Measurements from ENCODE around the gene DGKE.

Gene DGKE

GRCh38 chr17:56833809-56834379 lies at the start of gene DGKE, which contains the start of gene C17orf67:
TSS of gene DGKE (plus strand) at chr17:56834151. CDS start at chr17:56834796, 645 bp downstream.
TSS of gene C17orf67 (minus strand) at chr17:56833920. CDS start at chr17:56815810, 18,110 bp downstream.
- DNase-seq: peak; percentile 99

- no peak for DNase-seq
Observed at GRCh38 chr17:56785405-56785804, 48.5 kb upstream of the DGKE start.

GRCh38 chr17:56785997-56786680 lies 47.8 kb upstream of the DGKE start:
- no peak for DNase-seq

- peak; percentile 81 for DNase-seq
Observed at GRCh38 chr17:56786989-56787482, 46.9 kb upstream of the DGKE start.

DNA sequence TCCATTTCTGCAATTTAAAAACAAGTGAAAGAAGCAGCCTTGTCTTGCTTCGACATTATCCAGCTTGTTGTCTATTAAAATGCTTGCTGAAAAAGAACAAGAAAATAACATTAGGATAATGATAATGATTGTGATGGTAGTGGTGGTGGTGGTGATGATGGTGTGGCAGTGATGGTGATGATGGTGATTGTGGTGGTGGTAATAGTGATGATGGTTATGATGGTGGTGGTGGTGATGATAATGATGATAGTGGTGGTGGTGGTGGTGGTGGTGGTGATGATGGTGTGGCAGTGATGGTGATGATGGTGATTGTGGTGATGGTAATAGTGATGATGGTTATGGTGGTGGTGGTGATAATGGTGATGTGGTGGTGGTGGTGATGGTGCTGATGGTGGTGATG lies 41.7 kb upstream of the DGKE start:
- DNase-seq: no peak

DNA sequence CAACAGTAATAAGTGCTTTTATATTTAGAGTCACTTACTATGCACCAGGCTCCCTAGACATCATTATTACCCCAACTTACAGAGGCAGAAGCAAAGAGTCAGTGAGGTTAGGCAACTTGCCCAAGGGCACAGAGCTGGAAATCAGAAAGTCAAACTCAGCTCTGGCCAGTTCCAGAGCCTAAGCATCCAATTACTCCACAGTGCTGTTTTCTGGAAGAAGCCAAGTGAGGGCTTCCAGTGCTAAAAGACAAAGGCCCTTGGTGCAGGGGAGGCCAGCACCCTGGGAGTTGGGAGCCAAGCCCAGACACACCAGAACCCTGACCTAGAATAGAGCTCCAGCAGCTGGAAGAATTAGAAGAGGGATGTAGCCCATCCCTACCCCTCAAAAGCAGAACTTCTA lies 40.4 kb upstream of the DGKE start:
- no peak for DNase-seq

GRCh38 chr17:56793957-56794356 lies 40.0 kb upstream of the DGKE start:
- no peak for DNase-seq

- no peak for DNase-seq
Observed at GRCh38 chr17:56795221-56795865, 38.6 kb upstream of the DGKE start.

DNA sequence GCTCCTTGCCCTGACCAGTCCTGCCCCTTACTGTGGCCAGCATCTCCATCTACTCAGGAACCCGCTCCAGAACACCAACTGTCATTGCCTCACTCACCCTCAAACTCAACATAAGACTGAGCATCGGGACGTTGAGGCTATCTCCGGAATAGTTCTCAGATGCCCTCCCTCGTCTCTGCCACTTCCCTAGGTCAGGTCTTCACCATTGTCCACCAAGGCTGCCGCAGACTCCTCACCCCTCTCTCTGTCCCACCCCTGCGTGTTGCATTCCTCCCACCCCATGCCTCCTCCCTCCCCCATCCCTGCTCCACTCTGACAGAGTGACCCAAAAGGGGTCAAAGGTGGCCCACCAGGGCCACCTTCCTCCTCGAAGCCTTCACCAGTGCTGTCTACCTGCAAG lies 37.4 kb upstream of the DGKE start:
- DNase-seq: no peak

GRCh38 chr17:56798916-56799315 lies 35.0 kb upstream of the DGKE start:
- no peak for DNase-seq

DNA sequence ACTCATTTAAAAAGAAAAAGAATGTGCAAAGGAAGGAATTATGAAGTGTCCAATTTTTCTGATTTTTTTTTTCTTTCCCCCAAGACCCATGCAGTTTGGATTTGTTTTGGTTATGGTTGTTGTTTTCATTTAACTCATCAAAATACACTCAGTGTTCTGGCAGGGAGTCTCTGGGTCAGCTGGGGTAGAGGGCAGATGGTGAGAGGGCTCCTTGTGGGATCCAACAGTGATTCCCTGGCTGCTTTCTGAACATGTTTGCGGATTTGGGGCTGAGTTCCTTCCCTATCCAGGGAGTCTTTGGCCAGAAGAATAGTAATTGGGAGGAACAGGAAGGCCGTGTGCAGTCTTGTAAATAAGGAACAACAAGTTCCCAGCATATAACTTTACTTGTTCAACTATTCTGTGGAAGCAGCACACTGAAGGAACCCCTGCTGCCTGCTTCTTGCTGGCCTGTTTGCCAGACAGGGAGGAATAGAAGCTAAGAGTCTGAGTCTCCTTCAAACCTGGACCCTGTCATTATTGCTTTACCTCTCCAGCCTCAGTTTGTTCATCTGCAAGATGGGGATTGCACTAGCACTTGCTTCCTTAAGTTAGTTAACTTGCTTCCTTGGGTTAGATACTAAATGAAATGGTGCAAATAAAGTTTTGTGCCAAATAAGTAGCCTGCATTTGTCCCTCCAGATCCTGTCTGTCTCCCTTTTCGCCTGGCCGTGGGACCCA lies 32.3 kb upstream of the DGKE start:
- no peak for DNase-seq

DNA sequence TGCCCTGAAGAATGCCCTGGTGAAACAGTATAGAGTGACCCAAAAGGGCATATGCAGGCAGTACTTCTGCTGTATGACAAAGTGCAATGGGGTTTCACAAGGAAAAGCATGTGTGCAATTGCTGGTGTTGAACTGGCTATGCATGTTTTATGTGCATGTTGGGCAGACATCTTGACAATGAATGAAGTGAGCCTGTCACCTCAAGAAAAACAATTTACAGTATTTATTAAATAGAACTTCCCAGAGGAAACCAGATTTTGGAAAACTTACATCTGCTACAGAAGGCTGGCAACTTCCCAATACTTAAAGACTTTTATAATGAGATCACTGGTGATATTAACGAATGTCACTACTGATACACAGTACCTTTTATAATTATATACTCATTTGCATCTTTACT lies 30.9 kb upstream of the DGKE start:
- DNase-seq: no peak

DNA sequence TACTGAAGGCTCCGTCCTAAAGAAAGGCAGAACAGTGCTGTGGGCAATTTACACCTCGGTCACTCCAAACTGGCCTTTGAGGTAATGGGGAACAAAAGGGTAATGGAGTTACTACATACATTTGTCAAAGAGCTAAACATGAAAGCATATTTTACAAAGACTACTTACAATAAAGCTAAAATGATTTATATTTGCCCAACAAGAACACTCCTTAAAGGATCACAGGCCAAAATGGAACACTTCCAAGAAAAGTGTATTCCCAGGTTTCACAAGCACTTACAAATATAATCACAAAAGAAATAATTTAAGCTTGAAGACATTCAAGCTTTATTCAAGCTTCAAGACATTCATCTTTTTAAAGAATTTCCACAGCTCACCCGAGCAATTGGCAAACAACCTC lies 29.5 kb upstream of the DGKE start:
- DNase-seq: no peak

GRCh38 chr17:56806949-56807348 lies 27.0 kb upstream of the DGKE start:
- no peak for DNase-seq

DNA sequence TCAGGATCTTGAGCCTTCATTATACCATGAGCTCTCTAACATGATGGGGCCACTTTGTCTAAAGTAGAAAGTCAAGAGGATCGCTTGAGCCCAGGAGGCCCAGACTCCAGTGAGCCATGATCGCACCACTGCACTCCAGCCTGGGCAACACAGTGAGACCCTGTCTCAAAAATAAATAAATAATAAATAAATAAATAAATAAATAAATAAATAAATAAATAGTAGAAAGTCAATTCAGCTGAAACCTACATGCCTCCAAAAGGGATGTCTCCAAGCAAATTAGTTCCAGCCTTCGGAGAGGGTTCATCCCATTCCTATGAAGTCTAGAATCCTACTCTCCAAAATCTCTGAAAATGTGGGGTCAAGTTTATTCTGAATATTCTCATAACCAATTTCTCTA lies 26.2 kb upstream of the DGKE start:
- DNase-seq: no peak

- no peak for DNase-seq
Observed at GRCh38 chr17:56808503-56808902, 25.4 kb upstream of the DGKE start.

GRCh38 chr17:56809106-56809819 lies 24.7 kb upstream of the DGKE start:
- no peak for DNase-seq

GRCh38 chr17:56809820-56810179 lies 24.2 kb upstream of the DGKE start:
- no peak for DNase-seq

DNA sequence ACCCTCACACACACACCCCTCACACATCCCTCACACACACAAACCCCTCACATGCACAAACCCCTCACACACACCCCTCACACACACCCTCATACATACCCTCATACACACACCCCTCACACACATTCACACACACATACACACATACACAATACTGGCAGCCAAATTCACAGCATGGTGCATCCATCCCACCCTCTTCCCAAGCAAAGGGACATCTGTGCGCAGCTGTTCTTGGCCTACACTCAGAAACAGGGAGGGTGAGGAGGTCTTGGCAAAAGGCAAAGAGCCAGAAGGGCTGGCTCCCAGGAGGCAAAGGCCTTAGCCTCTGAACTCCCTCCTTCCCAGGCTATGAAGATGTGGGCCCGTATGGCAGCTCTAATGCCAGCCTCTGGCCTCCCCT lies 23.6 kb upstream of the DGKE start:
- no peak for DNase-seq

GRCh38 chr17:56810891-56811775 lies 22.8 kb upstream of the DGKE start:
- DNase-seq: no peak

- DNase-seq: no peak
Observed at GRCh38 chr17:56812901-56813388, 21.0 kb upstream of the DGKE start.

DNA sequence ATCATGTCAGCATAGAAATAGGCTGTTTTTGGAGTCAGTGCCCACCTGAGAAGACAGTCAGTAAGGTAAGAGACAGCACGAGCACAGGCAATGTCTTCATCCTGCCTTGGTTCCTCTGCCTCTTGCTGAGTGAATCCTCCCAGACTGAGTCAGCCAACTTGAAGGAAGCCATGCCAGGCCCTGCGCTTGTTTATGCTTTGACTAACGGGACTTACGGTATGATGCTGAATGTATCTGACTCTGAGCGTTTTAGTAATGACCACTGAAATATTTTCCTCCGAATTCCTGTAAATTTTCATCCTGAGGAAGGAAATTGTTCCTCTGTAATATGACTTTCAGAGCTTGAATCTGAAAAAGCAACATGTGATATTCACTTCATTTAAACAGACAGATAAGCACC lies 18.2 kb upstream of the DGKE start:
- no peak for DNase-seq
